ENCODE results near the gene SPANXN2.

GRCh38 chrX:143669395-143669794 lies 51.2 kb downstream of the SPANXN2 start:
- TF ChIP-seq POLR2A (IDR thresholded peaks at IDR 0.05) = no peak
- no peak for TF ChIP-seq CTCF (IDR thresholded peaks at IDR 0.05)

Data from Peyer's patch (tissue), 4 donors.